Measurements from ENCODE around the gene DOCK8.

Gene DOCK8

GRCh38 chr9:438961-439768 lies 224.5 kb downstream of the DOCK8 start:
- no peak for TF ChIP-seq CTCF (IDR thresholded peaks at IDR 0.05; ENCODE audit: insufficient read depth, low read length, missing control alignments)
- POLR2A ChIA-PET, result no interaction called here
- CTCF ChIA-PET, result no interaction called here
- no peak for DNase-seq (ENCODE audit: low read depth, low spot score)
- H3K4me3 ChIP-seq (ENCODE audit: low read depth, low read length), result no peak overlapping the region

DNA sequence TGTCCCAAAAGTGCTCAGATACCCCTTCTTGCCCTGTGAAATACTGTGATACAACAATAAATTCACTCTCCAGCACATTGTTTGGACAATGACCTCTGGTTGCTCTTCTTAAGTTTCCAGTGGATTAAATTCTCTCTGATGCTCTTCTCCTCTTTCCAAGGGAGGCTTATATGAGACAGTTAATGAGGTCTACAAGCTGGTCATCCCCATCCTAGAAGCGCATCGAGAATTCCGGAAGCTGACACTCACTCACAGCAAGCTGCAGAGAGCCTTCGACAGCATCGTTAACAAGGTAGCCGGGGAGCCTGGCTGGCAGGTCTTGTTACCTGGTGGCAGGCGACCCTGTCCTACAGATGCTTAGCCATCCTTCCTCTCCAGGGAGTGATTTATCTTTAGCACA lies 226.5 kb downstream of the DOCK8 start:
- DNase-seq (ENCODE audit: low read depth, low spot score), result no peak
- no peak overlapping the region for H3K4me3 ChIP-seq (ENCODE audit: low read depth, low read length)
- TF ChIP-seq CTCF (IDR thresholded peaks at IDR 0.05; ENCODE audit: insufficient read depth, low read length, missing control alignments), result no peak
- ChIA-PET POLR2A (no interaction called here), CTCF (no interaction called here)

GRCh38 chr9:444528-444927 lies 229.9 kb downstream of the DOCK8 start:
- TF ChIP-seq CTCF (IDR thresholded peaks at IDR 0.05; ENCODE audit: insufficient read depth, low read length, missing control alignments), result no peak

DNA sequence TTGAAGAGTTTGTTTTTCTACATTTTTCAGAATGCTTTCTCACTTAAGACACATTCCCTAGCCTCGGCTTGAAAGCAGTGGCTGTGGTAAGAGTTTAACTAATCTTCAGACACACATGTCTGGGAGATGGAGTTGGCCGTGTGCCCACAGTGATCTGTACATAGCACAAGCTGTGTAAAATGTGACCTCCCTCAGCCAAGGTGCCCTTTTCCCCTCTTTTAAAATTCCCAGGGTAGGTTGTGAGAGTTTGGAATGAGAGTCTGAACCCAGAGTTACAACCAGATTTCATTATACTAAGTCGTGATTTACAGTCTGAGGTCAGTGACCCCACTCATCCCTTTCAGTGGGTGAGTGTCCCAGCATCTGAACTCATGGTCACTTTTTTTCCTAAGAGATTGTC lies 230.4 kb downstream of the DOCK8 start:
- DNase-seq (ENCODE audit: low read depth, low spot score), result no peak
- ChIA-PET POLR2A (no interaction called here), CTCF (no interaction called here)
- no peak overlapping the region for H3K4me3 ChIP-seq (ENCODE audit: low read depth, low read length)
- TF ChIP-seq CTCF (IDR thresholded peaks at IDR 0.05; ENCODE audit: insufficient read depth, low read length, missing control alignments), result no peak

More at GRCh38 chr9:444528-444927, 229.9 kb downstream of the DOCK8 start:
- POLR2A ChIA-PET, result no interaction called here
- CTCF ChIA-PET, result no interaction called here
- H3K4me3 ChIP-seq (ENCODE audit: low read depth, low read length), result no peak overlapping the region
- no peak for DNase-seq (ENCODE audit: low read depth, low spot score)

- ChIA-PET POLR2A (no interaction called here), CTCF (no interaction called here)
- TF ChIP-seq CTCF (IDR thresholded peaks at IDR 0.05; ENCODE audit: insufficient read depth, low read length, missing control alignments), result no peak
- H3K4me3 ChIP-seq (ENCODE audit: low read depth, low read length), result no peak overlapping the region
- DNase-seq (ENCODE audit: low read depth, low spot score), result no peak
Measured at GRCh38 chr9:446074-446699, 231.5 kb downstream of the DOCK8 start.

DNA sequence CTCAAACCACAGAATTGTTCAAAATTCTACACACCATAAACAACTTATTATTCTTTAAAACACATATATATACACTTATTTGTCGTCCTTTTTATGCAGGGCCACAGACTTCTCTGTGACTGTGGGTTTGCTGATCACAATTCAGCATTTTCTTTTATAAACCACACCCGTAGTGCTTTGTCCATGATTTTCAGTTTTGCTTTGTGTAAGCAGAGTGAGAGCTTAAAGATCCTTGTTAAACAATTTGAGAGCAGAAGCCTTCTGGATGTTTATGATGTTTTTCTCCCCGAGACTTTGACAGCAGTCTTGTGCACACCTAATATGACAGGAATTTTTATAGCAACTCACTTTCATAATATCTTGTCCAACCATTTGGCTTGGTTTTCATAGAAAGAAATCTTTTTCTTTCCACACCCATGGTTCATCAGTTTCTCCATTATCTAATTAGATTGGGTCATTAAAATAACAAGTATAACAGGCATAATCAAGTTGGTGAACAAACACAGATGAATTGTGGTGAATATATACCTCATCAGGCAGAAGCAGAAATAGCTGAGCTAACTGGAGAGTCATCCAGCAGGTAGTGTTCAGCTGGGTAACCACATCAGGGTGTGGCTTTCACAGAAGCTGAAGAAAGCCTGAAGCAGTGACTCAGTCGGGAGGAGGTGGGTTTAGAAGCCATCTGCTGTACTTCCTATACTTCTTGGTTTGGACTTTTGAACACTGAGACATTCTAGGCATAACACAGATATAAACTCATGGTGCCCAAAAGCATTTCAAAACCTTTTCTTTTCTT lies 232.8 kb downstream of the DOCK8 start:
- ChIA-PET POLR2A (no interaction called here), CTCF (no interaction called here)
- H3K4me3 ChIP-seq (ENCODE audit: low read depth, low read length), result no peak overlapping the region
- TF ChIP-seq CTCF (IDR thresholded peaks at IDR 0.05; ENCODE audit: insufficient read depth, low read length, missing control alignments), result no peak
- DNase-seq (ENCODE audit: low read depth, low spot score), result no peak
